ENCODE results near the gene ALDOC. TPM values are rescaled to one million over a fixed set of nuclear protein-coding genes. Genes with fewer than 3 reads are reported as not detected.

The ALDOC gene
- 24.8 TPM for total RNA-seq

GRCh38 chr17:28576758-28577465, at the start of gene ALDOC:
Gene ALDOC, minus strand, starts transcription at chr17:28576895. Its CDS starts 1,363 bp downstream, at chr17:28575532.
- peak; percentile 90 to 98 for DNase-seq (ENCODE audit: low spot score in 2 of 2)
- Histone ChIP-seq H3K9me3 (no peaks in the 10 kb centered on the region), H3K4me3 (peak within 1 kb of the TSS; percentile 47 to 58), H3K4me1 (peaks cover 0 to 14% of the 10 kb centered on the region in 2 donors), H3K27ac (peak within 1 kb of the TSS; percentile 29 to 38), H3K27me3 (no peaks in the 10 kb centered on the region), H3K36me3 (no peaks in the 10 kb centered on the region)
- no peak for TF ChIP-seq CTCF (IDR thresholded peaks at IDR 0.05)
- intact Hi-C loops (cut with DNase I) = loop anchor here (1.0 to 2.0 kb wide), 2 partner anchors 21 to 68 kb away; partner anchors contain the start of gene BLTP2

GRCh38 chr17:28624148-28624547, 47.5 kb upstream of the ALDOC start:
- H3K9me3 ChIP-seq = no peaks in the 10 kb centered on the region
- DNase-seq (ENCODE audit: low spot score in 2 of 2) = no peak
- intact Hi-C loops (cut with DNase I) = no loop called here
- H3K36me3 ChIP-seq = peaks cover 81 to 85% of the 10 kb centered on the region in 2 donors
- no peaks in the 10 kb centered on the region for H3K4me1 ChIP-seq
- H3K27ac ChIP-seq = no peak overlapping the region
- no peaks in the 10 kb centered on the region for H3K27me3 ChIP-seq
- no peak for TF ChIP-seq CTCF (IDR thresholded peaks at IDR 0.05)
- no peak overlapping the region for H3K4me3 ChIP-seq

GRCh38 chr17:28623696-28624095, 47.0 kb upstream of the ALDOC start:
- intact Hi-C loops (cut with DNase I) = no loop called here
- no peak overlapping the region for H3K27ac ChIP-seq
- no peaks in the 10 kb centered on the region for H3K27me3 ChIP-seq
- H3K9me3 ChIP-seq = no peaks in the 10 kb centered on the region
- TF ChIP-seq CTCF (IDR thresholded peaks at IDR 0.05) = no peak
- H3K4me3 ChIP-seq = no peak overlapping the region
- peaks cover 81 to 87% of the 10 kb centered on the region in 2 donors for H3K36me3 ChIP-seq
- DNase-seq (ENCODE audit: low spot score in 2 of 2) = no peak
- no peaks in the 10 kb centered on the region for H3K4me1 ChIP-seq

- TF ChIP-seq CTCF (IDR thresholded peaks at IDR 0.05) = no peak
- Histone ChIP-seq H3K4me3 (no peak overlapping the region), H3K4me1 (no peaks in the 10 kb centered on the region), H3K36me3 (peaks cover 84 to 88% of the 10 kb centered on the region in 2 donors), H3K27me3 (no peaks in the 10 kb centered on the region), H3K27ac (no peak overlapping the region), H3K9me3 (no peaks in the 10 kb centered on the region)
- intact Hi-C loops (cut with DNase I) = no loop called here
- no peak for DNase-seq (ENCODE audit: low spot score in 2 of 2)
Measured at GRCh38 chr17:28622186-28622585, 45.5 kb upstream of the ALDOC start.

GRCh38 chr17:28620010-28620409, 43.3 kb upstream of the ALDOC start:
- TF ChIP-seq CTCF (IDR thresholded peaks at IDR 0.05) = no peak
- Histone ChIP-seq H3K36me3 (peaks cover 97 to 100% of the 10 kb centered on the region in 2 donors), H3K4me3 (no peak overlapping the region), H3K9me3 (no peaks in the 10 kb centered on the region), H3K27ac (no peak overlapping the region), H3K27me3 (no peaks in the 10 kb centered on the region), H3K4me1 (no peaks in the 10 kb centered on the region)
- intact Hi-C loops (cut with DNase I) = no loop called here
- DNase-seq (ENCODE audit: low spot score in 2 of 2) = no peak

All from ascending aorta (tissue), 2 donors.